RWPE1 (cell line): ENCODE measurements around the gene ADCY2.

Experiments used
- CTCF ChIA-PET: fragments of 350-600 bp; sonication (Branson Sonifier 250); formaldehyde crosslinking; extraction: SDS; loops from one replicate; lab custom pipeline; 2021; lab: Yijun Ruan, JAX
- POLR2A ChIA-PET: fragments of 400-600 bp; formaldehyde crosslinking; extraction: SDS; loops from one replicate; lab custom pipeline; 2020; ENCODE audit warnings: antibody characterized with exemption; ENCODE audit not compliant: low non-redundant PET; lab: Yijun Ruan, JAX
- DNase-seq: peaks from one replicate; pipeline ENCODE4 v3.0.0; 2012; ENCODE audit warnings: low spot score
- H3K27ac ChIP-seq: fragments of 450-650 bp; 2 replicates; pipeline ENCODE4 v1.5.1; 2017
- TF ChIP-seq, protein P1 (sequence below): fragments of 450-650 bp; conservative IDR thresholded peaks from 2 replicates; pipeline ENCODE4 v1.5.1; 2017; ENCODE audit warnings: low read depth, mild to moderate bottlenecking

ADCY2 gene

DNA sequence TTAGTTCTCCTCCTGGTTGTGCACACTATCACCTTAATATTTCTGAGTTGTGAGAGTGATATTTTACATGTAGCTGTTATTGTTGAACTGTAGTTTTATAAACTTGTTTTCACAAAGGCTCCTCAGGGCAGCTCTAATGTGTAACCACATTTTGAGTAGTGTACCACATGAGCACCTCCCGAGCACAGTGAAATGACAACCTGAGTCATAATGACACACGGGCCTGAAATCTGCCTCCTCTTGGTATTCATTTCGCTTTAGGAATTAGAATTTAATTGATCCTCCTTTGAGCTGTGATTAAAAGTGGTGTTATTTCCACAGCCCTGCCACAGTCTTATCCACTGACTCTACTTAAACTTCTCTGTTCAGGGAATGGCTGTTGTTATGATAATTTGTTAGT lies 480.9 kb downstream of the ADCY2 start:
- peak; percentile 22 for DNase-seq
- ChIA-PET CTCF (interaction anchor here (1.3 kb wide), 1 partner anchor 10 kb away, joined by 4 read pairs; no protein-coding TSS in a partner anchor), POLR2A (no interaction called here)
- H3K27ac ChIP-seq: no peak overlapping the region
- TF ChIP-seq, protein P1, sequence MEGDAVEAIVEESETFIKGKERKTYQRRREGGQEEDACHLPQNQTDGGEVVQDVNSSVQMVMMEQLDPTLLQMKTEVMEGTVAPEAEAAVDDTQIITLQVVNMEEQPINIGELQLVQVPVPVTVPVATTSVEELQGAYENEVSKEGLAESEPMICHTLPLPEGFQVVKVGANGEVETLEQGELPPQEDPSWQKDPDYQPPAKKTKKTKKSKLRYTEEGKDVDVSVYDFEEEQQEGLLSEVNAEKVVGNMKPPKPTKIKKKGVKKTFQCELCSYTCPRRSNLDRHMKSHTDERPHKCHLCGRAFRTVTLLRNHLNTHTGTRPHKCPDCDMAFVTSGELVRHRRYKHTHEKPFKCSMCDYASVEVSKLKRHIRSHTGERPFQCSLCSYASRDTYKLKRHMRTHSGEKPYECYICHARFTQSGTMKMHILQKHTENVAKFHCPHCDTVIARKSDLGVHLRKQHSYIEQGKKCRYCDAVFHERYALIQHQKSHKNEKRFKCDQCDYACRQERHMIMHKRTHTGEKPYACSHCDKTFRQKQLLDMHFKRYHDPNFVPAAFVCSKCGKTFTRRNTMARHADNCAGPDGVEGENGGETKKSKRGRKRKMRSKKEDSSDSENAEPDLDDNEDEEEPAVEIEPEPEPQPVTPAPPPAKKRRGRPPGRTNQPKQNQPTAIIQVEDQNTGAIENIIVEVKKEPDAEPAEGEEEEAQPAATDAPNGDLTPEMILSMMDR: no peak

DNA sequence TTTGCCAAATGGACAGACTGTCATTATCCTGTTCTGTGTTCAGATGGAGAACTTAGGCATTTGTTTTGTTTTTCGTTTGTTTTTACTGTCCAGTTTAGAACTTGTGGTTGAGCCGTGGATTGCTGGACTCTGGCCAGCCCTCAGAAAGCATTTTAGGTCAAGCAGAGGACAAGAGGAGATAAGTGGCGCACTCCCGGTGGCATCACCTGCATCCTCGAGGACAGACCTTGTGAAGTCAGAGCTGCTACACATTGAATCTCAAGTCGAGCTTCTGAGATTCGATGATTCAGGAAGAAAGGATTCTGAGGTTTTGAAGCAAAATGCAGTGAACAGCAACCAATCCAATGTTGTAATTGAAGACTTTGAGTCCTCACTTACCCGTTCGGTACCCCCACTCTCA lies 481.9 kb downstream of the ADCY2 start:
- CTCF ChIA-PET: interaction anchor here (1.4 kb wide), 1 partner anchor 9 kb away, joined by 4 read pairs; no protein-coding TSS in a partner anchor
- POLR2A ChIA-PET: no interaction called here
- TF ChIP-seq, protein P1: no peak
- H3K27ac ChIP-seq: no peak overlapping the region
- DNase-seq: no peak

DNA sequence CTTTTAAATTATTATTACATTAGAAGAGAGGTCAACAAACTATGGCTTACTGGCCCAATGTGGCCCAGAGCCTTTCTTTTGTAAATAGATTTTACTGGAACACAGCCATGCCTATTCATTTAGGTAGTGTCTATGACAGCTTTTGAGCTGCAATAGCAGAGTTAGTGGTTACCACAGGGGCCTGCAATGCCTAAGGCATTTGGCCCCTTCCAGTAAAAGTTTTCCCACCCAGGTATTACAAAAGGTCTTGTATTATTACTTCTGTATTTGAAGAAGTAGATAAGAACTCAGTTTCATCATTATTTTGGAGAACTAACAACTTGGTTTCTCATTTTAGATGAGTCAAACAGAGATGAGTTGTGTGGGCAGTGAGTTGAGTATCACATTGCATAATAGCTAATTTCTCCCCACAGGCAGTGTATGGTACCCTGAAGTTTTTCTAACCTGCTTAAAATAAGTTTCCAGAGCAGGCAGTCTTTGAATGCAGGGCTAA lies 482.5 kb downstream of the ADCY2 start:
- DNase-seq: peak; percentile 13
- POLR2A ChIA-PET: no interaction called here
- H3K27ac ChIP-seq: no peak overlapping the region

More for the DNA sequence above, 482.5 kb downstream of the ADCY2 start:
- CTCF ChIA-PET: interaction anchor here (1.4 kb wide), 1 partner anchor 9 kb away, joined by 4 read pairs; no protein-coding TSS in a partner anchor
- TF ChIP-seq, protein P1: no peak
